Endothelial cell of umbilical vein (primary cell): ENCODE measurements around the gene HCN2.

Experiments used
- EZH2 ChIP-seq: IDR thresholded peaks from 2 replicates; pipeline ENCODE4 v1.6.1; 2012; ENCODE audit warnings: borderline replicate concordance, low read depth, mild to moderate bottlenecking, moderate library complexity, low read length, inconsistent platforms; ENCODE audit not compliant: severe bottlenecking
- JUN ChIP-seq: IDR thresholded peaks from 2 replicates; pipeline ENCODE4 v1.6.1; 2011; ENCODE audit warnings: borderline replicate concordance, low read depth; ENCODE audit not compliant: insufficient read length, insufficient read depth
- MAX ChIP-seq: IDR thresholded peaks from 2 replicates; pipeline ENCODE4 v1.6.1; 2011; ENCODE audit not compliant: insufficient read depth, insufficient read length
- MYC ChIP-seq: IDR thresholded peaks from one replicate; pipeline ENCODE4 v1.6.1; 2011; ENCODE audit warnings: mild to moderate bottlenecking, low read depth, low read length
- POLR2A ChIP-seq: IDR thresholded peaks from 2 replicates; pipeline ENCODE4 v1.6.1; 2012; ENCODE audit warnings: low read depth, mild to moderate bottlenecking, control low read depth, low read length
- POLR2AphosphoS5 ChIP-seq: IDR thresholded peaks from 2 replicates; pipeline ENCODE4 v1.6.1; 2012; ENCODE audit warnings: low read depth, mild to moderate bottlenecking, control low read depth, low read length, moderate library complexity; ENCODE audit not compliant: insufficient read depth
- TF ChIP-seq, protein P1 (sequence below), 2 donors: IDR thresholded peaks; 1 replicate in 1 of 2; 2 replicates in 1 of 2; pipeline ENCODE4 v1.5.1; 2011; ENCODE audit warnings: low read length in 2 of 2, mild to moderate bottlenecking in 2 of 2, moderate library complexity in 2 of 2, control low read depth in 1 of 2, inconsistent platforms in 1 of 2, low read depth in 1 of 2; ENCODE audit not compliant: insufficient read depth in 1 of 2; ENCODE audit errors: extremely low read depth in 1 of 2

DNA sequence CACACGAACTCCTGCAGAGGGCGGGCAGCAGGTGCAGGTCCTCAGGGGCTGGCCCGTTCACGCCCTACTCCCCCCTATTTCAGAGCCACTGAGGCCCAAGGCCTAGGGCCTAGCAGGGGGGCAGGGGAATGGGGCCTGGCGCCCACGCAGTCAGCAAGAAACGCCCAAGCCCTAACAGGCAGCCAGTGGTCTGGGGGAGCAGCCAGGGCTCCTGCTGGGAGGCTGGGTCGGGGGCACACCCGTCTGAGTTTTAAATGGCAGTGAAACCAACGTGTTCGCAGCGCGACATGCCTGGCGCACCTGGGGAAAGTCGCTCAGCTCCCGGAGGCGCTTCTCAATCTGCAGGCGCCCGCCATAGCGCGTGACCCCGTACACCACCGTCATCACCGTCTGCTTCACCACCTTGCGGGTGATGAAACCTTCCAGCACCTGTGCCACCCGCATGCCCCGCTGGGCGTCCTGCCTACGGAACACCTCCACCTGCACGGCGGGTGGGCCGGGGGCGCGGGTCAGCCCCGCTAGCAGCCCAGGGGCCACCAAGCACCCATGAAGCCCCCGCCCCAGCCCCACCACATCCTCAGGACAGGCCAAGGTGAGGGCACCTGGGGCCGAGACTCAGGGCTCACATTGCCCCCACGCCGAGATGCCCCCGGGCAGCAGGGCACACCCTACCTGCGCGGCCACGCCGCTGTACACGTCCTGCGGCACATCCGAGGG, 29.8 kb downstream of the HCN2 start:
- TF ChIP-seq, protein P1, sequence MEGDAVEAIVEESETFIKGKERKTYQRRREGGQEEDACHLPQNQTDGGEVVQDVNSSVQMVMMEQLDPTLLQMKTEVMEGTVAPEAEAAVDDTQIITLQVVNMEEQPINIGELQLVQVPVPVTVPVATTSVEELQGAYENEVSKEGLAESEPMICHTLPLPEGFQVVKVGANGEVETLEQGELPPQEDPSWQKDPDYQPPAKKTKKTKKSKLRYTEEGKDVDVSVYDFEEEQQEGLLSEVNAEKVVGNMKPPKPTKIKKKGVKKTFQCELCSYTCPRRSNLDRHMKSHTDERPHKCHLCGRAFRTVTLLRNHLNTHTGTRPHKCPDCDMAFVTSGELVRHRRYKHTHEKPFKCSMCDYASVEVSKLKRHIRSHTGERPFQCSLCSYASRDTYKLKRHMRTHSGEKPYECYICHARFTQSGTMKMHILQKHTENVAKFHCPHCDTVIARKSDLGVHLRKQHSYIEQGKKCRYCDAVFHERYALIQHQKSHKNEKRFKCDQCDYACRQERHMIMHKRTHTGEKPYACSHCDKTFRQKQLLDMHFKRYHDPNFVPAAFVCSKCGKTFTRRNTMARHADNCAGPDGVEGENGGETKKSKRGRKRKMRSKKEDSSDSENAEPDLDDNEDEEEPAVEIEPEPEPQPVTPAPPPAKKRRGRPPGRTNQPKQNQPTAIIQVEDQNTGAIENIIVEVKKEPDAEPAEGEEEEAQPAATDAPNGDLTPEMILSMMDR (IDR thresholded peaks at IDR 0.05; ENCODE audit: extremely low read depth in 1 of 2, insufficient read depth in 1 of 2, low read depth in 1 of 2, low read length in 2 of 2), result no peak
- TF ChIP-seq POLR2AphosphoS5 (no peak), EZH2 (no peak), POLR2A (no peak), MAX (no peak), MYC (no peak), JUN (no peak)
